Stomach smooth muscle (tissue), 2 donors: Measurements from ENCODE around the gene BRS3.

Experiments
- H3K27ac ChIP-seq: one replicate; pipeline ENCODE4 v1.7.0; 2013; ENCODE audit warnings: mild to moderate bottlenecking, low read length, inconsistent platforms
- H3K27me3 ChIP-seq, 2 donors: one replicate each; pipeline ENCODE4 v1.7.0; 2013; ENCODE audit warnings: low read length in 2 of 2; ENCODE audit not compliant: insufficient read depth in 2 of 2, control insufficient read depth in 1 of 2
- H3K36me3 ChIP-seq, 2 donors: one replicate each; pipeline ENCODE4 v1.7.0; 2013; ENCODE audit warnings: low read length in 2 of 2; ENCODE audit not compliant: control insufficient read depth in 2 of 2, insufficient read depth in 2 of 2
- H3K4me1 ChIP-seq: one replicate; pipeline ENCODE4 v1.7.0; 2013; ENCODE audit warnings: low read length; ENCODE audit not compliant: control insufficient read depth, insufficient read depth
- H3K4me3 ChIP-seq, 2 donors: one replicate each; pipeline ENCODE4 v1.7.0; 2013; ENCODE audit warnings: low read length in 2 of 2
- H3K9ac ChIP-seq, 2 donors: one replicate each; pipeline ENCODE4 v1.7.0; 2013; ENCODE audit warnings: low read length in 2 of 2, mild to moderate bottlenecking in 1 of 2
- H3K9me3 ChIP-seq, 2 donors: one replicate each; pipeline ENCODE4 v1.7.0; 2013; ENCODE audit warnings: low read length in 2 of 2; ENCODE audit not compliant: control insufficient read depth in 2 of 2
- donor health status: healthy.
- donor health status: Pancreatic carcinoma.

The BRS3 gene

DNA sequence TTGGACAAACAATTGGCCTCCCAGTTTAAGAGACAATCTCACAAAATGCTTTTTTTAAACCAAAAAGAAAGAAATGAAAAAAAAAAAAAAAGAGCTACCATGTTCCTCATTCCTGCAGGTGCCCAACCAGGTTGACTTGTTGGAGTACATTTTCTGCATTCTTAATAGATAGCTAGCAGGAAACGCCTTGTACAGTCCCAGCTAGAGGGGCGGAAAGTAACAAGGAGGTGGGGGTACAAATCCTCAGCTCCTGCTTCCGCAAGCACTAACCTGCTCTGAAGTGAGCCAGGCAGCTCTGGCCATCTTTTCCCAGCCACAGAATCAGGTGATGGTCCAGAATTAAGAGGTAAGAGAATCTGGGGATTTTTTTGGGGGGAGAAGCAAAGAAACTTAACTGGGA is 44.2 kb downstream of the BRS3 start, which contains the start of gene VGLL1:
VGLL1 (plus strand) TSS at position 265 of the 400 bp plus-strand sequence. CDS start 3,806 bp downstream, outside the sequence.
- H3K27me3 ChIP-seq, result peaks cover 0 to 10% of the 10 kb centered on the region in 2 donors
- H3K9ac ChIP-seq, result no peak within 1 kb of the TSS
- H3K4me1 ChIP-seq, result no peaks in the 10 kb centered on the region
- no peaks in the 10 kb centered on the region for H3K36me3 ChIP-seq
- no peaks in the 10 kb centered on the region for H3K9me3 ChIP-seq
- H3K4me3 ChIP-seq, result no peak within 1 kb of the TSS
- no peak within 1 kb of the TSS for H3K27ac ChIP-seq

DNA sequence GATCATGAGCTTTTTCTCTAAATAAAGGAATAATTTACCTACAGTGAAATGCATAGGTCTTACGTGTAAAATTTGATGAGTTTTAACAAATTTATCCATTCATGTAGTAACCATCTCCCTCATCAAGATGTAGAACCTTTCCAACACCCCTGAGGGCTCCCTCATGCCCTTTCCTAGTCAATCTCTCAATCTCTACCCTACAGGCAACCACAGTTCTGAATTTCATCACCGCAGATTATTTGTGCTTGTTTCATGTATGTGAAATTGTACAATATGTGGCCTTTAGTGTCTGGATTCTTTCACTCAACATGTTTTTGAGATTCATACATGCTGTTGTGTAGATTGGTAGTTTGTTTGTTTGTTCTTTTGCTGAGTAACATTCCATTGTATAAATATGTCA is 46.4 kb downstream of the BRS3 start:
- no peaks in the 10 kb centered on the region for H3K36me3 ChIP-seq
- no peak overlapping the region for H3K4me3 ChIP-seq
- H3K4me1 ChIP-seq, result no peaks in the 10 kb centered on the region
- no peaks in the 10 kb centered on the region for H3K9me3 ChIP-seq
- no peak overlapping the region for H3K27ac ChIP-seq
- H3K27me3 ChIP-seq, result peaks cover 0 to 10% of the 10 kb centered on the region in 2 donors
- H3K9ac ChIP-seq, result no peak overlapping the region

DNA sequence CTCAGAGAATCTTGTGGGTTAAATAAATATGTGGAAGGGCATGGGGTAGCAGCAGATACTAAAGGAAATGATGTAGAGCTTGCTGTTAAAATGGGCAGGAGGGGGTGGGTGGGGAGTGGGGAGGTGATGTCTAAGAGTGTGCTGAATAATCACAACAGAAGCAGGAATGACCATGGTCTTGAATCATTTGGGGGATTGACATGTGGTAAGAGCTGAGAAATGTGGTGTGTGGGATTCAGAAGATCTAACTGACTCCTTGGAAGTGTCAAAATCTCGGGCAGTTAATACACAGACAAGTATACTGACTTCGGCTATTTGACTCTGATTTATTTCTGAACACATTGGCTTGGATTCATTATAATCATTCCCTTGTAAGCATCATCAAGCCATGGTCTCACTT is 51.1 kb downstream of the BRS3 start:
- no peak overlapping the region for H3K27ac ChIP-seq
- H3K4me1 ChIP-seq, result no peaks in the 10 kb centered on the region
- no peak overlapping the region for H3K9ac ChIP-seq
- H3K27me3 ChIP-seq, result peaks cover 0 to 26% of the 10 kb centered on the region in 2 donors
- H3K36me3 ChIP-seq, result no peaks in the 10 kb centered on the region
- no peak overlapping the region for H3K4me3 ChIP-seq
- no peaks in the 10 kb centered on the region for H3K9me3 ChIP-seq

DNA sequence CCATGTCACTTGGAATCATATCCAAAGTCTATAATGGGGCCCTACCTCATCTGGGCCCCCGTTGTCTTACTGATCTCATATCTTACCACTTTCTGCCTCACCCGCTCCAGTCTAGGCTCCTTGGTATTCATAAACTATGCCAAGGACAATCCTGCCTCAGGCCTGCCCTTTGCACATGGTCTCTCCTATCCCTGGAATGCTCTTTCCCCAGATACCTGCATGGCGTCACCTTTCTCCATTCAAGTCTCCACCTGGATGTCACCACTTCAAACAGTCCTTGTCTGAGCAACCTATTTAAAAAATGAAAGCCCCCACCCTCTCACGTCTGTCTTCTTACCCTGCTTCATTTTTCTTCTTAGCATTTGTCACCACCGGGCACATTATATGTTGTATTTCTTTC is 52.5 kb downstream of the BRS3 start:
- Histone ChIP-seq H3K36me3 (no peaks in the 10 kb centered on the region), H3K27ac (no peak overlapping the region), H3K9me3 (no peaks in the 10 kb centered on the region), H3K4me3 (no peak overlapping the region), H3K9ac (no peak overlapping the region), H3K27me3 (peaks cover 0 to 25% of the 10 kb centered on the region in 2 donors), H3K4me1 (no peaks in the 10 kb centered on the region)

DNA sequence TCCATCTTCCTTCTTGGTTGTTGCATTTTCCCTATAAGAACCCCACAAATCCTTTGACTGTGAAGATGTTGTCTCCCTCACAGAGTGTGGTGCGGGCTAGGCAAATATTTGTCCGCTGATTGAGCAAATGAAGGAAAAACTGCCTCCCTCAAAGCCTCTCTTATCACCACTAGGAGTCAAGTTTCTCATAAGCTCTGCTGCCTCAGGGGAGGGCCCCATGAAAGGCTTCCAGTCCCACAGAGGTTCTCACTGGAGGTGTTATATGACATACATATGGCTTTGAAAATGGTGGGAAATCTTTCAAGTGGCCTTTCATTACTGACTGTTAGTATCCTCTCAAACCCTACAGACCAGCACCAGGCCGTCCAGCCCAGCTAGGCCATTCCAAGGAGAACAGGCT is 53.5 kb downstream of the BRS3 start:
- no peaks in the 10 kb centered on the region for H3K9me3 ChIP-seq
- peaks cover 0 to 22% of the 10 kb centered on the region in 2 donors for H3K27me3 ChIP-seq
- no peak overlapping the region for H3K9ac ChIP-seq
- no peaks in the 10 kb centered on the region for H3K36me3 ChIP-seq
- no peak overlapping the region for H3K27ac ChIP-seq
- no peaks in the 10 kb centered on the region for H3K4me1 ChIP-seq
- H3K4me3 ChIP-seq, result no peak overlapping the region

DNA sequence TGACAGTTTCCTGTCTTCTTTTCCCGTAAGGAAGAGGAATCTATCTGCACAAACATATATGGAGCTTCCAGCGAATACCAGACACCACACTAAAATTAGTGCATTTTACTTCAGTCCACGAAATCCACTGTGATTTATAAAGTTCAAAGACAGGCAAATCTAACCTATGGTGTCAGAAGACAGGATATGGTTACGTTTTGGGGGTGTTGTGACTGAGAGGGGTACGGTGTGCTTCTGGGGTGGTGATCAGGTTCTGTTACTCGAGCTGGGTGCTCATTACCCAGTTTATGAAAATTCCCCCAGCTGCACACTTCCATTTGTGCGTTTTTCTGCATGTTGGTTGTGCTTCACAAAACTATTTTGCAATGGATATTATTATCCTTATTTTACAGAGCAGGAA is 54.5 kb downstream of the BRS3 start:
- no peaks in the 10 kb centered on the region for H3K36me3 ChIP-seq
- H3K27me3 ChIP-seq, result peaks cover 0 to 25% of the 10 kb centered on the region in 2 donors
- no peak overlapping the region for H3K27ac ChIP-seq

More for the DNA sequence above, 54.5 kb downstream of the BRS3 start:
- Histone ChIP-seq H3K9me3 (no peaks in the 10 kb centered on the region), H3K4me3 (no peak overlapping the region), H3K4me1 (no peaks in the 10 kb centered on the region), H3K9ac (no peak overlapping the region)
